DOHH2 (cell line): Measurements from ENCODE around the gene KRT9.

Experiments
- H3F3A ChIP-seq: fragments of 200-600 bp; sonication (generic), shearing (Covaris generic); 2 replicates; pipeline ENCODE4 v1.6.0; 2016; ENCODE audit warnings: antibody characterized with exemption, mild to moderate bottlenecking; ENCODE audit not compliant: control insufficient read depth, insufficient read depth
- H3K27ac ChIP-seq: fragments of 200-600 bp; sonication (generic); 2 replicates; pipeline ENCODE4 v1.5.1; 2014; ENCODE audit warnings: low read depth, mild to moderate bottlenecking, low read length, moderate library complexity
- H3K27me3 ChIP-seq: fragments of 200-600 bp; sonication (generic); 2 replicates; pipeline ENCODE4 v1.6.1; 2014; ENCODE audit warnings: mild to moderate bottlenecking, low read length, mixed read lengths; ENCODE audit not compliant: control insufficient read depth
- H3K36me3 ChIP-seq: fragments of 200-600 bp; sonication (generic); 2 replicates; pipeline ENCODE4 v1.6.1; 2014; ENCODE audit warnings: mild to moderate bottlenecking, low read length, moderate library complexity, mixed read lengths; ENCODE audit not compliant: control insufficient read depth
- H3K4me1 ChIP-seq: fragments of 200-600 bp; sonication (generic); 2 replicates; pipeline ENCODE4 v1.6.1; 2014; ENCODE audit warnings: mild to moderate bottlenecking, low read length, mixed read lengths; ENCODE audit not compliant: control insufficient read depth
- H3K4me2 ChIP-seq: fragments of 200-600 bp; sonication (generic); 2 replicates; pipeline ENCODE4 v1.6.0; 2014; ENCODE audit warnings: mild to moderate bottlenecking, low read length, moderate library complexity
- H3K4me3 ChIP-seq: fragments of 200-600 bp; sonication (generic); 2 replicates; pipeline ENCODE4 v1.5.1; 2014; ENCODE audit warnings: mild to moderate bottlenecking, low read length, mixed read lengths
- H3K79me2 ChIP-seq: fragments of 200-600 bp; sonication (generic); 2 replicates; pipeline ENCODE4 v1.6.1; 2014; ENCODE audit warnings: mild to moderate bottlenecking, low read length, mixed read lengths; ENCODE audit not compliant: control insufficient read depth
- H3K9me2 ChIP-seq: fragments of 200-600 bp; sonication (generic); replicated peaks from 2 replicates; pipeline ENCODE4 v1.6.1; 2014; ENCODE audit warnings: mild to moderate bottlenecking, low read length, mixed read lengths; ENCODE audit not compliant: control insufficient read depth
- H3K9me3 ChIP-seq: fragments of 200-600 bp; sonication (generic); 2 replicates; pipeline ENCODE4 v1.6.1; 2014; ENCODE audit warnings: antibody characterized with exemption, low read length, mixed read lengths; ENCODE audit not compliant: control insufficient read depth, insufficient read depth
- H4K20me1 ChIP-seq: fragments of 200-600 bp; sonication (generic); 2 replicates; pipeline ENCODE4 v1.6.0; 2014; ENCODE audit warnings: low read depth, mild to moderate bottlenecking, antibody characterized with exemption, low read length, moderate library complexity; ENCODE audit not compliant: control insufficient read depth, insufficient read depth
- CTCF ChIP-seq: fragments of 200-600 bp; sonication (generic); IDR thresholded peaks from one replicate; pipeline ENCODE4 v1.5.1; 2014; ENCODE audit warnings: antibody characterized with exemption, mild to moderate bottlenecking, low read depth, low read length; ENCODE audit not compliant: poor library complexity, severe bottlenecking
- EZH2phosphoT487 ChIP-seq: fragments of 200-600 bp; sonication (generic); IDR thresholded peaks from 2 replicates; pipeline ENCODE4 v1.6.1; 2017; ENCODE audit warnings: borderline replicate concordance, mild to moderate bottlenecking, antibody characterized with exemption, low read length, moderate library complexity, mixed read lengths

The KRT9 gene

GRCh38 chr17:41567317-41567716 is 4.5 kb downstream of the KRT9 start:
- Histone ChIP-seq H3K79me2 (no peaks in the 10 kb centered on the region), H3K9me2 (no peaks in the 10 kb centered on the region), H3K36me3 (no peaks in the 10 kb centered on the region), H3K4me2 (no peak overlapping the region), H3F3A (no peaks in the 10 kb centered on the region), H3K27me3 (peaks cover 16% of the 10 kb centered on the region; the same call in 1 of the 2 replicates), H3K4me1 (peaks cover 5% of the 10 kb centered on the region; the same call in 1 of the 2 replicates), H4K20me1 (no peaks in the 10 kb centered on the region), H3K4me3 (no peak overlapping the region), H3K9me3 (no peaks in the 10 kb centered on the region), H3K27ac (no peak overlapping the region)
- TF ChIP-seq CTCF (no peak), EZH2phosphoT487 (no peak)

GRCh38 chr17:41565338-41565737 is 6.5 kb downstream of the KRT9 start:
- Histone ChIP-seq H3K4me2 (no peak overlapping the region), H3F3A (no peaks in the 10 kb centered on the region), H3K79me2 (no peaks in the 10 kb centered on the region), H3K4me3 (no peak overlapping the region), H3K4me1 (peaks cover 5% of the 10 kb centered on the region; the same call in 1 of the 2 replicates), H3K9me3 (no peaks in the 10 kb centered on the region), H3K27me3 (peaks cover 16% of the 10 kb centered on the region; the same call in 1 of the 2 replicates), H4K20me1 (no peaks in the 10 kb centered on the region), H3K36me3 (no peaks in the 10 kb centered on the region), H3K9me2 (no peaks in the 10 kb centered on the region), H3K27ac (no peak overlapping the region)
- TF ChIP-seq CTCF: no peak
- TF ChIP-seq EZH2phosphoT487: no peak

- H3K4me1 ChIP-seq: peaks cover 5% of the 10 kb centered on the region; the same call in 1 of the 2 replicates
- TF ChIP-seq EZH2phosphoT487: no peak
- no peak for TF ChIP-seq CTCF
- no peaks in the 10 kb centered on the region for H3K79me2 ChIP-seq
- H3K27ac ChIP-seq: no peak overlapping the region
- peaks cover 22% of the 10 kb centered on the region; the same call in 1 of the 2 replicates for H3K27me3 ChIP-seq
- H3K9me2 ChIP-seq: no peaks in the 10 kb centered on the region
- H4K20me1 ChIP-seq: no peaks in the 10 kb centered on the region
- no peaks in the 10 kb centered on the region for H3K9me3 ChIP-seq
- H3F3A ChIP-seq: no peaks in the 10 kb centered on the region
- no peak overlapping the region for H3K4me3 ChIP-seq
- no peak overlapping the region for H3K4me2 ChIP-seq
- no peaks in the 10 kb centered on the region for H3K36me3 ChIP-seq
Measured at GRCh38 chr17:41563607-41564170, 8.2 kb downstream of the KRT9 start.
